HepG2 (cell line): ENCODE results near the gene CDC6.

ENCODE experiments used
- BHLHE40 ChIP-seq: IDR thresholded peaks from 2 replicates; pipeline ENCODE4 v1.6.1; 2011; ENCODE audit warnings: low read length, improper control_type of control experiment
- CENPX ChIP-seq: sonication (generic); formaldehyde crosslinking; IDR thresholded peaks from 2 replicates; pipeline ENCODE4 v1.9.0; 2021; ENCODE audit warnings: mild to moderate bottlenecking, missing genetic modification reagents, moderate library complexity
- FOSL1 ChIP-seq: sonication (generic); formaldehyde crosslinking; IDR thresholded peaks from 2 replicates; pipeline ENCODE4 v1.9.0; 2021; ENCODE audit warnings: missing genetic modification reagents, borderline replicate concordance
- HNRNPUL1 ChIP-seq: fragments of 200-400 bp; formaldehyde crosslinking; IDR thresholded peaks from 2 replicates; pipeline ENCODE4 v1.6.1; 2017; ENCODE audit warnings: low read depth, mild to moderate bottlenecking, low read length, moderate library complexity
- MEF2D ChIP-seq: sonication (generic); formaldehyde crosslinking; IDR thresholded peaks from 2 replicates; pipeline ENCODE4 v1.5.1; 2020; ENCODE audit warnings: mild to moderate bottlenecking, missing genetic modification reagents
- POLR2A ChIP-seq, 2 experiments: IDR thresholded peaks; 2 replicates each; pipeline ENCODE4 v1.6.1; 2011; ENCODE audit warnings: low read depth in 2 of 2, low read length in 2 of 2, mild to moderate bottlenecking in 1 of 2, moderate library complexity in 1 of 2; ENCODE audit not compliant: insufficient read depth in 1 of 2
- SOX6 ChIP-seq, 2 experiments: fragments of 450-650 bp in 1 of 2; sonication (generic) in 1 of 2; formaldehyde crosslinking in 1 of 2; IDR thresholded peaks; 2 replicates each; pipeline versions ENCODE4 v1.4.0 to v1.6.1; 2017 to 2020; ENCODE audit warnings: antibody characterized with exemption in 1 of 2, mild to moderate bottlenecking in 1 of 2, missing genetic modification reagents in 1 of 2
- ZNF468 ChIP-seq: sonication (generic); formaldehyde crosslinking; IDR thresholded peaks from 2 replicates; pipeline ENCODE4 v1.8.0; 2022; ENCODE audit warnings: mild to moderate bottlenecking, moderate library complexity, missing genetic modification reagents
- TF ChIP-seq, protein P1 (sequence below): sonication (generic); formaldehyde crosslinking; IDR thresholded peaks from 2 replicates; pipeline ENCODE4 v1.5.0; 2020; ENCODE audit warnings: mild to moderate bottlenecking, missing genetic modification reagents

DNA sequence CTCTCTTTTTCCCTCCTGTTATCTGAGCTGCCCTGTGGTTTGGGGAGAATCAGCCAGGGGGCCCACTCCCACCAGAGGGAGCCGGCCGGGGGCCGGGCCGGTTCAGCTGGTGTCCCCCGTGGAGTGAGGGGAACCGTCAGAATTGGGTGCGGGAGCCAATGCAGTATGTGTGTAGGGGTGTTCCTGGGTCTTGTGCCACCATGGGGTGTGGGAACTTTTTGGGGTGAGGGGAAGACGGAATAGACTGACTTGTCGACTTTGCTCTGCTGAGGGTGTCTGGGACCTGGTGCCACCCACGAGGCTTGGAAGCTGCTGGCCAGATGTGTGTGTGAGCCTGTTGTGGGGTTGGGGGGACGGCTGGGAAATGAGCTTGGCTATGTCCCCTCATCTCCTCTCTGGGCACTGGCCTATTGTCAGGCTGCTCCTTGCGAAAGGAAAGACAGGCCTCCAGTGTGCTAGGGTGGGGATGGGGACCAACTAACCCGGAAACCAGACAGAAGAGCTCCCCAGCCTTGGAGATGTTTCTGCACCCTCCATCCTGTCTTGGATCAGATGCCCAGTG, 31.2 kb downstream of the CDC6 start:
- TF ChIP-seq POLR2A (IDR thresholded peaks at IDR 0.05; ENCODE audit: insufficient read depth in 1 of 2, low read depth in 2 of 2, low read length in 2 of 2), result no peak
- no peak for TF ChIP-seq CENPX (CRISPR knock-in tag)
- no peak for TF ChIP-seq SOX6 (IDR thresholded peaks at IDR 0.05)
- no peak for TF ChIP-seq SOX6 (CRISPR knock-in tag; IDR thresholded peaks at IDR 0.05)
- TF ChIP-seq MEF2D (CRISPR knock-in tag), result no peak
- TF ChIP-seq FOSL1 (CRISPR knock-in tag), result no peak
- TF ChIP-seq BHLHE40, result no peak
- TF ChIP-seq, protein P1, sequence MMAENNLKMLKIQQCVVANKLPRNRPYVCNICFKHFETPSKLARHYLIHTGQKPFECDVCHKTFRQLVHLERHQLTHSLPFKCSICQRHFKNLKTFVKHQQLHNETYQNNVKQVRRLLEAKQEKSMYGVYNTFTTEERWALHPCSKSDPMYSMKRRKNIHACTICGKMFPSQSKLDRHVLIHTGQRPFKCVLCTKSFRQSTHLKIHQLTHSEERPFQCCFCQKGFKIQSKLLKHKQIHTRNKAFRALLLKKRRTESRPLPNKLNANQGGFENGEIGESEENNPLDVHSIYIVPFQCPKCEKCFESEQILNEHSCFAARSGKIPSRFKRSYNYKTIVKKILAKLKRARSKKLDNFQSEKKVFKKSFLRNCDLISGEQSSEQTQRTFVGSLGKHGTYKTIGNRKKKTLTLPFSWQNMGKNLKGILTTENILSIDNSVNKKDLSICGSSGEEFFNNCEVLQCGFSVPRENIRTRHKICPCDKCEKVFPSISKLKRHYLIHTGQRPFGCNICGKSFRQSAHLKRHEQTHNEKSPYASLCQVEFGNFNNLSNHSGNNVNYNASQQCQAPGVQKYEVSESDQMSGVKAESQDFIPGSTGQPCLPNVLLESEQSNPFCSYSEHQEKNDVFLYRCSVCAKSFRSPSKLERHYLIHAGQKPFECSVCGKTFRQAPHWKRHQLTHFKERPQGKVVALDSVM, result no peak
- TF ChIP-seq ZNF468 (CRISPR knock-in tag), result no peak
- no peak for TF ChIP-seq HNRNPUL1
